A549 treated with Hydrocortisone at 1 μM for 4 hours (cell line): Measurements from ENCODE around the gene NIPA2. TPM values are rescaled to one million over a fixed set of nuclear protein-coding genes. Genes with fewer than 3 reads are reported as not detected.

Experiments
- total RNA-seq: library from RNA; stranded (reverse); fragments of 200-300 nt; extraction: Qiagen RNA extraction; gene quantifications from 5 replicates; pipeline ENCODE4 v1.2.3, GENCODE V29; 2022

The NIPA2 gene
- total RNA-seq = 101 to 112 TPM (median 105 TPM) in 5 replicates

DNA sequence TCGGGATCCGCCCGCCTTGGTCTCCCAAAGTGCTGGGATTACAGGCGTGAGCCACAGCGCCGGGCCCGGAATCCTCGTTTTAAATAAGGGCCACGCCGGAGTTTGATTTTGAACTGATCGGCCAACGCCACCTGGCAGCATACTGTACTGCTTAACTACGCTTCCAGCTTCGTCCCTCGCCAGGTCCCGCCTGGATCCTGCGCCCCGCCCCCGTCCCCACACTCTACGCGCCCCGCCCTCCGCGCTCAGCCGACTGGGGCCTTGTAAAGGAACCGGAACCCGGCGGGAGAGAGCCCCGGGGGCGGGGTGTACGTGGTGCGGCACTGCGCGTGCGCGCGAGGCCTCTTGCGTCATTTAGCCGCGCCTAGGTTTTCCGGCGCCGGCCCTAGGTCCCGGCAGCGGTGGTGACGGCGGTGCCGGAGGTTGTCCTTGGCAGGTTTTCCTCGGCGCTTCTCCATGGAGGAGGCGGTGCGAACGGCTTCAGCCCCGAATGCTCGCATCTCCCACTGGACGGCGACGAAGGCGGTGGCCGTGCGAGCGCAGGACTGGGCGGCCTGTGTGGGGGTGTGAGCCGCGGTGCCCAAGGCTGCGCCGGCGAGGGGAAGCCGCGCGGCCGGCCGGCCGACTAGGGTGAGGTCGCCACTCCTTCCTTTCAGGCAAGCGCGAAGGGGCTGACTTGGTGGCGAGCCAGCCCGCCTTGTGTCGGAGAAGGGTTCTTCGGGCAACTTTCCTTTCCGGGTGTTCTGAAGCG lies at the start of gene NIPA2:
NIPA2 (plus strand) TSS at position 375 of the 751 bp plus-strand sequence. CDS start 13,066 bp downstream, outside the sequence.

Other genes with a start within 250 kb of the NIPA2 start
- gene NIPA1, start 52.0 kb upstream of the NIPA2 start, total RNA-seq = 20.7 to 26.2 TPM (median 23.8 TPM) in 5 replicates
- gene CYFIP1, start 141.7 kb downstream of the NIPA2 start, total RNA-seq = 70.5 to 86.0 TPM (median 82.3 TPM) in 5 replicates
- 21.4 to 33.6 TPM (median 25.1 TPM) in 5 replicates for gene TUBGCP5, start 200.9 kb downstream of the NIPA2 start, total RNA-seq